ENCODE measurements around the gene REPS2.

DNA sequence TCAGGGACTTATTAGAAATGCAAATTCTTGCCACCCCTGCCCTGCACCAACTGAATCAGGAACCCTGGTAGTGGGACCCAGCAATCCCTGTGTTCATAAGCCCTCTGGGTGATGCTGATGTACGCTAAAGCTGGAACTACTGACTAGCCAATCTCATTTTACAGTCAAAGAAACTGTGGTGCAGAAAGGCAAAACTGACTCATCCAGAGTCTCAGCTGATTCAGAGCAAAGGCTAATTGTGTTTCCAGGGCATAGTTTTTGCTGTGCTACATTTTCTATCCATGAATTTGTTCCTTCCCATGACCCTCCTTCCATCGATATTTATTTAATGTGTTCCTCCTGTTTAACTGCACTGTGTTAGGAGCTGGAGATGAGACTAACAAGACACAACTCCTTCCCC, 207.5 kb downstream of the REPS2 start:
- TF ChIP-seq, protein P1, sequence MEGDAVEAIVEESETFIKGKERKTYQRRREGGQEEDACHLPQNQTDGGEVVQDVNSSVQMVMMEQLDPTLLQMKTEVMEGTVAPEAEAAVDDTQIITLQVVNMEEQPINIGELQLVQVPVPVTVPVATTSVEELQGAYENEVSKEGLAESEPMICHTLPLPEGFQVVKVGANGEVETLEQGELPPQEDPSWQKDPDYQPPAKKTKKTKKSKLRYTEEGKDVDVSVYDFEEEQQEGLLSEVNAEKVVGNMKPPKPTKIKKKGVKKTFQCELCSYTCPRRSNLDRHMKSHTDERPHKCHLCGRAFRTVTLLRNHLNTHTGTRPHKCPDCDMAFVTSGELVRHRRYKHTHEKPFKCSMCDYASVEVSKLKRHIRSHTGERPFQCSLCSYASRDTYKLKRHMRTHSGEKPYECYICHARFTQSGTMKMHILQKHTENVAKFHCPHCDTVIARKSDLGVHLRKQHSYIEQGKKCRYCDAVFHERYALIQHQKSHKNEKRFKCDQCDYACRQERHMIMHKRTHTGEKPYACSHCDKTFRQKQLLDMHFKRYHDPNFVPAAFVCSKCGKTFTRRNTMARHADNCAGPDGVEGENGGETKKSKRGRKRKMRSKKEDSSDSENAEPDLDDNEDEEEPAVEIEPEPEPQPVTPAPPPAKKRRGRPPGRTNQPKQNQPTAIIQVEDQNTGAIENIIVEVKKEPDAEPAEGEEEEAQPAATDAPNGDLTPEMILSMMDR (IDR thresholded peaks at IDR 0.05) = no peak
- TF ChIP-seq POLR2AphosphoS5 (IDR thresholded peaks at IDR 0.05) (no peak), POLR2A (IDR thresholded peaks at IDR 0.05) (no peak)
